Measurements from ENCODE around the gene FAM3D. TPM values are rescaled to one million over a fixed set of nuclear protein-coding genes. Genes with fewer than 3 reads are reported as not detected.

Gene FAM3D
- total RNA-seq, 6 experiments from 2014 or later: not detected

- no peaks in the 10 kb centered on the region for H3K36me3 ChIP-seq
- intact Hi-C loops (cut with DNase I): no loop called here
- H3K9me3 ChIP-seq: no peaks in the 10 kb centered on the region
- H3K4me3 ChIP-seq: peak overlapping the region; percentile 46 to 64 (median 56)
- ATAC-seq (peak; percentile 96 to 97 (median 97)), DNase-seq (peak; percentile 84 to 88 (median 87))
- H3K4me1 ChIP-seq: no peaks in the 10 kb centered on the region
- WGBS (ENCODE audit: insufficient coverage, low coverage, low lambda C conversion rate, missing lambda C conversion rate): 5% methylated on average over 17 of the region's 46 CpGs
- H3K27me3 ChIP-seq: no peaks in the 10 kb centered on the region
- H3K27ac ChIP-seq: peak overlapping the region; percentile 51 to 87 (median 55)
- no peak for TF ChIP-seq POLR2A (IDR thresholded peaks at IDR 0.05)
- TF ChIP-seq, protein P1, sequence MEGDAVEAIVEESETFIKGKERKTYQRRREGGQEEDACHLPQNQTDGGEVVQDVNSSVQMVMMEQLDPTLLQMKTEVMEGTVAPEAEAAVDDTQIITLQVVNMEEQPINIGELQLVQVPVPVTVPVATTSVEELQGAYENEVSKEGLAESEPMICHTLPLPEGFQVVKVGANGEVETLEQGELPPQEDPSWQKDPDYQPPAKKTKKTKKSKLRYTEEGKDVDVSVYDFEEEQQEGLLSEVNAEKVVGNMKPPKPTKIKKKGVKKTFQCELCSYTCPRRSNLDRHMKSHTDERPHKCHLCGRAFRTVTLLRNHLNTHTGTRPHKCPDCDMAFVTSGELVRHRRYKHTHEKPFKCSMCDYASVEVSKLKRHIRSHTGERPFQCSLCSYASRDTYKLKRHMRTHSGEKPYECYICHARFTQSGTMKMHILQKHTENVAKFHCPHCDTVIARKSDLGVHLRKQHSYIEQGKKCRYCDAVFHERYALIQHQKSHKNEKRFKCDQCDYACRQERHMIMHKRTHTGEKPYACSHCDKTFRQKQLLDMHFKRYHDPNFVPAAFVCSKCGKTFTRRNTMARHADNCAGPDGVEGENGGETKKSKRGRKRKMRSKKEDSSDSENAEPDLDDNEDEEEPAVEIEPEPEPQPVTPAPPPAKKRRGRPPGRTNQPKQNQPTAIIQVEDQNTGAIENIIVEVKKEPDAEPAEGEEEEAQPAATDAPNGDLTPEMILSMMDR (IDR thresholded peaks at IDR 0.05): peak; percentile 69 to 91 (median 76)
Measured at GRCh38 chr3:58585005-58585786, 81.4 kb downstream of the FAM3D start.

GRCh38 chr3:58584690-58585004 is 81.9 kb downstream of the FAM3D start:
- Histone ChIP-seq H3K4me3 (peak overlapping the region; percentile 46 to 64 (median 56)), H3K4me1 (no peaks in the 10 kb centered on the region), H3K27me3 (no peaks in the 10 kb centered on the region), H3K36me3 (no peaks in the 10 kb centered on the region), H3K9me3 (no peaks in the 10 kb centered on the region), H3K27ac (peak overlapping the region; percentile 51 to 87 (median 55))
- peak; percentile 5 to 42 (median 20) for ATAC-seq
- TF ChIP-seq, protein P1 (IDR thresholded peaks at IDR 0.05): no peak
- TF ChIP-seq POLR2A (IDR thresholded peaks at IDR 0.05): no peak
- DNase-seq: no peak
- 31% methylated on average over 10 of the region's 10 CpGs for WGBS (ENCODE audit: insufficient coverage, low coverage, low lambda C conversion rate, missing lambda C conversion rate)
- intact Hi-C loops (cut with DNase I): no loop called here

Other genes starting within 250 kb of the FAM3D start
- gene PDHB, start 232.9 kb downstream of the FAM3D start, total RNA-seq: 10 to 100 TPM; 35.5 to 70.2 (median 47.3) TPM
- gene KCTD6, start 174.7 kb downstream of the FAM3D start, total RNA-seq: 1 to 10 TPM; 4.3 to 9.6 (median 8.0) TPM
- 100 to 1,000 TPM in 3 of 6 experiments, 10 to 100 TPM in 3; 67.8 to 269 (median 149) TPM for gene ACOX2, start 129.6 kb downstream of the FAM3D start, total RNA-seq
- gene FAM107A, start 89.4 kb downstream of the FAM3D start, total RNA-seq: 1 to 10 TPM in 3 of 6 experiments, under 1 TPM in 3; 0.33 to 3.6 (median 1.6) TPM